ENCODE results near the gene STAG1. TPM values are rescaled to one million over a fixed set of nuclear protein-coding genes. Genes with fewer than 3 reads are reported as not detected.
"Not testable (repeated sequence)": the region's sequence is repeated elsewhere in the genome, so short reads cannot be mapped to it uniquely, and the experiment has no call there.

The STAG1 gene
- total RNA-seq, 2 experiments from 2014 or later: 38.7 to 44.7 TPM

DNA sequence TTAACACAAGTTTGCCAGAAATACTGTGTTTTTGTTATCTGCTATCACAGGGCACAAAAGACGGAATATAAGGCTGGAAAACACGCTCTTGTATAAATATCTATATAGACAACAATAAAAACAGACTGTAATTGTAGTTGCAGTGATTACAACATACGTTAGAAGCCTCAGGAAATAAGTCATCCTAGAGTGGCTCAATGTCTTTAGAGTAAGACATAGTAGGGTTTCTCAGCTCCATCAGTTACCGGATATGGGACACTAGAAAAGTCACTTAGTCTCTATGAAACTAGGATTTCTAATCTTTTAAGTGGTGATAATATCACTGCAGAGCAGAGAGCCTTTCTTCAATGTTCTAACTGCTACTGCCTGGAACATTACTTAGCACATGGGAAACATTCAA is 208.8 kb downstream of the STAG1 start:
- ATAC-seq (no peak), DNase-seq (no peak)
- no peaks in the 10 kb centered on the region for H3K36me3 Mint-ChIP-seq (ENCODE audit: low read depth)
- no peaks in the 10 kb centered on the region for H3K9me3 Mint-ChIP-seq (ENCODE audit: insufficient read depth)
- H3K4me1 Mint-ChIP-seq (ENCODE audit: low read depth): no peaks in the 10 kb centered on the region
- H3K4me3 Mint-ChIP-seq: no peak overlapping the region
- H3K27ac Mint-ChIP-seq: no peak overlapping the region
- no peaks in the 10 kb centered on the region for H3K27me3 Mint-ChIP-seq (ENCODE audit: low read depth)
- CTCF ChIA-PET: interaction anchor here (1.0 kb wide), 1 partner anchor 209 kb away, joined by 7 read pairs; the partner anchor contains the start of gene STAG1
- POLR2A ChIA-PET: no interaction called here

DNA sequence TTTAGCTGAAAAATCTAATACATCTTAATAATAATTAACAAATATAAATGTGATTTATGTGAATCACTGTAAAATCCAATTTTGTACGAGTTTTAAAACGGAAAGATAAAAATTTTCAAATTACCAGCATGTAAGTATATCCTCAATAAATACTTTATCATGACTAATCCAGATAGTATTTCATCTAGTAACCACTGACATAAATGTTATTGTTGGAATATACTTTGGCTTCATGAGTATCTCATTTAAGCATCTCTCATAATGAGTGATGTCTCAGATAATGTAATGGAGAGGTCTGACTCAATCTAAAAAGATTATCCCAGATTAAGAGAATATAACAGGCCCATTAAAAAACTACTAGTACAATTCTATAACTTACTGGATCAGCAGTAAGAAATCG is 216.3 kb downstream of the STAG1 start:
- ATAC-seq: no peak
- POLR2A ChIA-PET: no interaction called here
- no peaks in the 10 kb centered on the region for H3K27me3 Mint-ChIP-seq (ENCODE audit: low read depth)

DNA sequence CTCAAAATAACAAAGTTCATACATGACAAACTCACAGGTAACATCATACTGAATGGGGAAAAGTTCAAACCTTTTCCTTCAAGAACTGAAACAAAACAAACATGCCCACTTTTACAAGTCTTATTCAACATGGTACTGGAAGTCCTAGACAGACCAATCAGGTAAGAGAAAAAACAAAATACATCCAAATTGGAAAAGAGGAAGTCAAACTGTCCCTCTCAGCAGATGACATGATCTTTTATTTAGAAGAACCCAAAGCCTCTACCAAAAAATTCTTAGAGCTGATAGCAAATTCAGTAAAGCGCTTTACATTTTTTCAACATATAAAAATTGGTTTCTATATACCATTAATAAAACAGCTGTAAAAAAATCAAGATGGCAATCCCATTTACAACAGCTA is 219.4 kb downstream of the STAG1 start:
- DNase-seq: no peak
- Mint-ChIP-seq H3K9me3 (ENCODE audit: insufficient read depth) (peaks cover 28% of the 10 kb centered on the region), H3K4me1 (ENCODE audit: low read depth) (no peaks in the 10 kb centered on the region), H3K4me3 (no peak overlapping the region), H3K27me3 (ENCODE audit: low read depth) (no peaks in the 10 kb centered on the region), H3K27ac (no peak overlapping the region), H3K36me3 (ENCODE audit: low read depth) (peaks cover 43% of the 10 kb centered on the region)
- POLR2A ChIA-PET: no interaction called here
- no peak for ATAC-seq
- CTCF ChIA-PET: interaction anchor here (0.7 to 1.5 kb wide), 2 partner anchors 113 to 220 kb away, joined by 3 to 4 read pairs; partner anchors contain the start of gene STAG1

More for the DNA sequence above, 216.3 kb downstream of the STAG1 start:
- H3K27ac Mint-ChIP-seq: no peak overlapping the region
- CTCF ChIA-PET: interaction anchor here (1.0 kb wide), 2 partner anchors 10 to 216 kb away, joined by 3 read pairs; partner anchors contain the start of gene STAG1
- DNase-seq: no peak
- H3K9me3 Mint-ChIP-seq (ENCODE audit: insufficient read depth): peaks cover 12% of the 10 kb centered on the region
- H3K4me3 Mint-ChIP-seq: no peak overlapping the region
- H3K36me3 Mint-ChIP-seq (ENCODE audit: low read depth): peaks cover 27% of the 10 kb centered on the region
- H3K4me1 Mint-ChIP-seq (ENCODE audit: low read depth): no peaks in the 10 kb centered on the region

DNA sequence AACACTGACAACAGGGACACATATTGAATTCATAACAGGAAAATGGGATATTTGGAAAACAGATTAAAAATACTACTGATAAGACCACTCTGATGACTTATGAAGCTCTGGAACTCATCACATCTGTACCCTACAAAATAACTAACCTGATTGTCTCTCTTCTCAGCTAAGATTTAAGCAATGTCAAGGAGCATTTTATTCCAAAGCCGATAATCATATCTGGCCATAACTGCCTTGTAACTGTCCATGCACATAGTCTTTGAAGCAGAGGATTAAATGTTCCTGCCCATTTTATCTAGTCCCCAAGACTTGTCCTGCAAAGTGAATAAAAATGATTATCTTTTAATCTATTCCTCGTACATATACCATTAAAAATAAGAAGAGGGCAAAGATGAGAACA is 234.1 kb downstream of the STAG1 start:
- POLR2A ChIA-PET: no interaction called here
- Mint-ChIP-seq H3K27ac (no peak overlapping the region), H3K27me3 (ENCODE audit: low read depth) (no peaks in the 10 kb centered on the region), H3K4me1 (ENCODE audit: low read depth) (no peaks in the 10 kb centered on the region), H3K9me3 (ENCODE audit: insufficient read depth) (no peaks in the 10 kb centered on the region), H3K4me3 (no peak overlapping the region), H3K36me3 (ENCODE audit: low read depth) (peaks cover 22% of the 10 kb centered on the region)
- DNase-seq: no peak
- CTCF ChIA-PET: no interaction called here
- ATAC-seq: no peak

DNA sequence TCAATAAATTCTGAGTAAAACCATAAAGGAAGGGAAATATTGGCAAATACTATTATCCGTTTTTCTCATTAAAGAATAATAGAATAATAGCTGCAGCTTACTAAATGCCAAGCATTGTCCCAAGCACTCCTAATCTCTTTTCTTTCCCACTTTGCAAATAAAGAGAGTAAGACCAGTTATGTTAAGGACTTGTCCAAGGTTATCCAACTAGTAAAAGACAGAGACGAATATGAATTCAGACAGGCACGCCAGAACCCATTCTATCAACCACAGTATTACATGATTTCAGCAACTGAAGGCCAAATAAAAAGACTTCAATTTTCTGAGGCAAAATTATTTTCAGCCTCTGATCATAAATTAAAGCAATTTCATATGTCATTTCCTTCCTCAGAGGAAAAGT is 235.5 kb downstream of the STAG1 start:
- DNase-seq: no peak
- H3K9me3 Mint-ChIP-seq (ENCODE audit: insufficient read depth): no peaks in the 10 kb centered on the region
- CTCF ChIA-PET: interaction anchor here (1.5 kb wide), 1 partner anchor 11 kb away, joined by 3 read pairs; no protein-coding TSS in a partner anchor
- H3K4me1 Mint-ChIP-seq (ENCODE audit: low read depth): no peaks in the 10 kb centered on the region
- H3K27me3 Mint-ChIP-seq (ENCODE audit: low read depth): no peaks in the 10 kb centered on the region
- ATAC-seq: no peak
- peaks cover 22% of the 10 kb centered on the region for H3K36me3 Mint-ChIP-seq (ENCODE audit: low read depth)
- no peak overlapping the region for H3K27ac Mint-ChIP-seq
- POLR2A ChIA-PET: no interaction called here
- H3K4me3 Mint-ChIP-seq: no peak overlapping the region

DNA sequence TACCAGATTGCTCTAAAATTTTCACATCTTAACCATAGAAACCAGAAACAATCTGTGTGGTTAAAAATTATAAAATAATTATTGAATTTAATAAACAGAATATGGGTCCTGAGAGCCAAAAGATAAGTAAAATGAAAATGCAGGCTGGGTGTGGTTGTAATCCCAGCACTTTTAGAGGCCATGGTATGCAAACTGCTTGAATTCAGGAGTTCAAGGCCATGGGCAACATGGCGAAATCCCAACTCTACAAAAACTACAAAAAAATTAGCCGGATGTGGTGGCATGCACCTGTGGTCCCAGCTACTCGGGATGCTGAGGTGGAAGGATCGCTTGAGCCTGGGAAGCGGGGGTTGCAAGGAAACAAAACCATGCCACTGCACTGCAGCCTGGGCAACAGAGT is 236.1 kb downstream of the STAG1 start:
- POLR2A ChIA-PET: no interaction called here
- DNase-seq (no peak), ATAC-seq (no peak)
- Mint-ChIP-seq H3K4me3 (no peak overlapping the region), H3K27me3 (ENCODE audit: low read depth) (no peaks in the 10 kb centered on the region), H3K9me3 (ENCODE audit: insufficient read depth) (no peaks in the 10 kb centered on the region), H3K36me3 (ENCODE audit: low read depth) (peaks cover 22% of the 10 kb centered on the region), H3K27ac (no peak overlapping the region), H3K4me1 (ENCODE audit: low read depth) (no peaks in the 10 kb centered on the region)
- CTCF ChIA-PET: interaction anchor here (1.5 kb wide), 1 partner anchor 12 kb away, joined by 3 read pairs; no protein-coding TSS in a partner anchor

DNA sequence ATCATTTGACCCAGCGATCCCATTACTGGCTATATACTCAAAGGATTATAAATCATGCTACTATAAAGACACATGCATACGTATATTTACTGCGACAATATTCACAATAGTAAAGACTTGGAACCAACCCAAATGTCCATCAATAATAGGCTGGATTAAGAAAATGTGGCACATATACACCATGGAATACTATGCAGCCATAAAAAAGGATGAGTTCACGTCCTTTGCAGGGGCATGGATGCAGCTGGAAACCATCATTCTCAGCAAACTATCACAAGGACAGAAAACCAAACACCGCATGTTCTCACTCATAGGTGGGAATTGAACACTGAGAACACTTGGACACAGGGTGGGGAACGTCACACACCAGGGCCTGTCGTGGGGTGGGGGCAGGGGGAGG is 237.6 kb downstream of the STAG1 start:
- H3K27ac Mint-ChIP-seq; DNase-seq; POLR2A ChIA-PET; H3K4me1 Mint-ChIP-seq (ENCODE audit: low read depth); ATAC-seq; CTCF ChIA-PET; H3K9me3 Mint-ChIP-seq (ENCODE audit: insufficient read depth); H3K27me3 Mint-ChIP-seq (ENCODE audit: low read depth); H3K4me3 Mint-ChIP-seq: not testable (repeated sequence)
- peaks cover 19% of the 10 kb centered on the region for H3K36me3 Mint-ChIP-seq (ENCODE audit: low read depth)

DNA sequence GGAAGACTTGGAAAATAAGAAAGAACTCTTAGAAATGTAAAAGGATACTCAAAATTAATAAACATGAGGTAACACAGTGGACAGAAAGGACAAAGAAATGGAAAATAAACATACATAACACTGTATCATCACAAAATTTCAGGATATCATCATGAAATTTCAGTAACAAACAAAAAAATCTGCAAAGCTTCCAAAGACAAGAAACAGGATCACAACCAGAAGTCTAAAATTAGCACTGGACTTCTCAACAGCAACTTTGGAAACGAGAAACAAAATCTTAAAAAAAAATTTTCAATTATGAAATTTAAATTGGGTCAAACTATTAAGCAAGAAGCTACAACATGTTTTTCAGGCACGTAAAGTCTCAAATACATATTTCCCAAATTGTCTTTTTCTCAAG is 238.8 kb downstream of the STAG1 start:
- H3K27ac Mint-ChIP-seq: no peak overlapping the region
- H3K27me3 Mint-ChIP-seq (ENCODE audit: low read depth): no peaks in the 10 kb centered on the region
- no peak for DNase-seq
- H3K4me1 Mint-ChIP-seq (ENCODE audit: low read depth): no peaks in the 10 kb centered on the region
- H3K4me3 Mint-ChIP-seq: no peak overlapping the region
- peaks cover 18% of the 10 kb centered on the region for H3K36me3 Mint-ChIP-seq (ENCODE audit: low read depth)
- ChIA-PET POLR2A (no interaction called here), CTCF (interaction anchor here (1.0 kb wide), 1 partner anchor 239 kb away, joined by 4 read pairs; the partner anchor contains the start of gene STAG1)
- ATAC-seq: no peak
- H3K9me3 Mint-ChIP-seq (ENCODE audit: insufficient read depth): no peaks in the 10 kb centered on the region

DNA sequence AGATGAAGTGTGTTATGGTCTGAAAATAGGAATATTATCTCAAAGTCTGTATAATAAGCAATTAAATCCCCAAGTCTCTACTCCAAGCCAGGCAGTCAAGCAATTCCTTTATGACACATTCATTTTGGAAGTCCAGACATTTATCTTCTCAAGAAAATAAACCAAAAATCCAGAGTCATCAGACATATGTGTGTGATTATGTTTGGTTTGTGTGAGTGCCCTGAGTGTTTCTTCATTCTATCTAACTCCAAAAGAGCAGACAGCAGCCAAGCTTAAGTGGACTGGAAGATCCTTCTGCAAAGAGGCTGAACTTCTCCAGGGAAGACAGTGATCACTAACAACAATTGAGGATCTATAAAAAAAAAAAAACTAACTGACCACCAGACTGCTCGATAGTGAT is 239.8 kb downstream of the STAG1 start:
- H3K4me3 Mint-ChIP-seq: no peak overlapping the region
- ChIA-PET CTCF (interaction anchor here (1.1 kb wide), 1 partner anchor 501 kb away, joined by 3 read pairs; no protein-coding TSS in a partner anchor), POLR2A (no interaction called here)
- DNase-seq: no peak
- H3K36me3 Mint-ChIP-seq (ENCODE audit: low read depth): peaks cover 16% of the 10 kb centered on the region
- no peak overlapping the region for H3K27ac Mint-ChIP-seq
- H3K4me1 Mint-ChIP-seq (ENCODE audit: low read depth): no peaks in the 10 kb centered on the region
- ATAC-seq: no peak
- H3K27me3 Mint-ChIP-seq (ENCODE audit: low read depth): no peaks in the 10 kb centered on the region
- no peaks in the 10 kb centered on the region for H3K9me3 Mint-ChIP-seq (ENCODE audit: insufficient read depth)

DNA sequence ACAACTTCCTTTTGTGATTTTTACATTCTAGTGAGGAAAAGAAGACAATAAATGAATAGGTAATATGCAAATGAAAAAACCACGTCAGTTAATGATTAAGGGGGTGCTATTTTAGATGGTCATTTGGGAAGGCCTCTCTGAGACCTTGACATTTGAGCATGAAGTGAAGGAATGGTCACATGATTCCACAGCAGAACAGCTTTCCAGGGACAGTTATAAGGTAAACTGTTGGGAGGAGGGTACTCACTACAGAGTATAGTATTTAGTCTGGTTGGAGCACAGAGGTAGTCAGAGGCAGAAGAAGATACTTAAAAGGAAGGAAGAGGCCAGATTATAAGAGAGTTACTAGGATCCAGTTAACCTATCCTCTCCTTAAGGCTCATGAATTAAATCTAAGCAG is 246.5 kb downstream of the STAG1 start:
- H3K27ac Mint-ChIP-seq: no peak overlapping the region
- no peaks in the 10 kb centered on the region for H3K27me3 Mint-ChIP-seq (ENCODE audit: low read depth)
- ChIA-PET CTCF (no interaction called here), POLR2A (no interaction called here)
- H3K4me3 Mint-ChIP-seq: no peak overlapping the region
- ATAC-seq: no peak
- no peaks in the 10 kb centered on the region for H3K9me3 Mint-ChIP-seq (ENCODE audit: insufficient read depth)
- H3K36me3 Mint-ChIP-seq (ENCODE audit: low read depth): peaks cover 3% of the 10 kb centered on the region
- no peaks in the 10 kb centered on the region for H3K4me1 Mint-ChIP-seq (ENCODE audit: low read depth)
- DNase-seq: no peak

DNA sequence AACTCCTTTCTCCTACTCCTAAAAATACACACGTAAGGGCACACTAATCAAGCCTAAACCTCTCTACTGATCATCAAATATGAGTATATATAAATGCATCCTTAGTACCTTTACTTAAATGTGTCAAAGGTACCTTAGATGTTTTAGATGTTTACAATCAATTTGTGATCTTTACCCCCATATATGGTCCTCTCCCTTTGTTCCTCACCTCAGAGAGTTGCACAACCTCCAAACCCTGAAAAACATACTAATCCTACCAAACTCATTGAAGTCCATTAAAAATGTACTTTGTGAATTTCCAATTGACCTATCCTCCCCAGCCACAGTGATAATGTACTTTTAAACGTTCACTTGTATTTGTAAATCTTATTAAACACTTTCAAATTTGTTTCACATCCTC is 249.1 kb downstream of the STAG1 start:
- ATAC-seq: no peak
- H3K27ac Mint-ChIP-seq: no peak overlapping the region
- no peaks in the 10 kb centered on the region for H3K4me1 Mint-ChIP-seq (ENCODE audit: low read depth)
- no peak for DNase-seq
- H3K4me3 Mint-ChIP-seq: no peak overlapping the region
- POLR2A ChIA-PET: no interaction called here
- CTCF ChIA-PET: no interaction called here
- no peaks in the 10 kb centered on the region for H3K9me3 Mint-ChIP-seq (ENCODE audit: insufficient read depth)
- no peaks in the 10 kb centered on the region for H3K27me3 Mint-ChIP-seq (ENCODE audit: low read depth)
- H3K36me3 Mint-ChIP-seq (ENCODE audit: low read depth): peaks cover 1% of the 10 kb centered on the region

DNA sequence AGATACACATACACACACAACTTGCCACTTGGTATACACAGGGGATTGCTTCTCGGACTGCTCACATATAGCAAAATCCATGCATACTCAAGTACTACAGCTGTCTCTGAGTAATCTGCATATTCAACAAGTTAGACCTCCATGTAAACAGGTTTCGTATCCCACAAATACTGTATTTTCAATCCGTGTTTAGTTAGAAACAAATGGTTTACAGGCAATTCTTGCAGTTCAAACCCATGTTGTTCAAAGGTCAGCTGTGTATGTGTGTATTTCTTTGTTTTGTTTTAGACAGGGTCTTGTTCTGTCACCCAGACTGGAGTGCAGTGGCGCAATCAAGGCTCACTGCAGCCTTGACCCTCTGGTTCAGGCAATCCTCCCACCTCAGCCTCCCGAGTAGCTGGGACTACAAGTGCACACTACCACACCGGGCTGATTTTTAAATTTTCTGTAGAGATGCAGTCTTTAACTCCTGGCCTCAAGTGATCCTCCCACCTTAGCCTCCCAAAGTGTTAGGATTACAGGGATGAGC is 253.2 kb downstream of the STAG1 start:
- no peak for DNase-seq
- CTCF ChIA-PET: interaction anchor here (0.6 kb wide), 1 partner anchor 251 kb away, joined by 3 read pairs; no protein-coding TSS in a partner anchor
- no peak overlapping the region for H3K27ac Mint-ChIP-seq
- H3K9me3 Mint-ChIP-seq (ENCODE audit: insufficient read depth): peaks cover 7% of the 10 kb centered on the region
- H3K4me3 Mint-ChIP-seq: no peak overlapping the region
- ATAC-seq: no peak
- no peaks in the 10 kb centered on the region for H3K4me1 Mint-ChIP-seq (ENCODE audit: low read depth)
- no peaks in the 10 kb centered on the region for H3K27me3 Mint-ChIP-seq (ENCODE audit: low read depth)
- POLR2A ChIA-PET: interaction anchor here (0.6 kb wide), 1 partner anchor 251 kb away, joined by 3 read pairs; no protein-coding TSS in a partner anchor
- peaks cover 19% of the 10 kb centered on the region for H3K36me3 Mint-ChIP-seq (ENCODE audit: low read depth)

DNA sequence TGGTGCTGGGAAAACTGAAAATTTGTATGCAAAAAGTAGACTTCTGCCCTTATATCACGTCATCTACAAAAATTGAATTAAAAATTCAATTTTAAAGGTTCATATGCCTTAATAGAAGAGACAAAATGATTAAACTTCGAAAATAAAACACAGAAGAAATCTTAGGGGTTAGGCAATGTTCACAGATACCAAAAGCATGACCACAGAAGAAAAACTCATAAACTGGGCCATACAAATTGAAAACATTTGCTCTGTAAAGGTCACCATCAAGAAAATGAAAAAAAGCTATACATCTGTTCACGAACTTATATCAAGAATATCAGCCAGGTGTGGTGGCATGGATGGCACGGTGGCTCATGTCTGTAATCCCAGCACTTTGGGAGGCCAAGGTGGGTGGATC is 257.0 kb downstream of the STAG1 start:
- Mint-ChIP-seq H3K4me3 (no peak overlapping the region), H3K27ac (no peak overlapping the region), H3K9me3 (ENCODE audit: insufficient read depth) (peaks cover 7% of the 10 kb centered on the region), H3K36me3 (ENCODE audit: low read depth) (peaks cover 44% of the 10 kb centered on the region), H3K4me1 (ENCODE audit: low read depth) (no peaks in the 10 kb centered on the region), H3K27me3 (ENCODE audit: low read depth) (no peaks in the 10 kb centered on the region)
- POLR2A ChIA-PET: no interaction called here
- DNase-seq (no peak), ATAC-seq (no peak)
- CTCF ChIA-PET: no interaction called here
